Measurements from ENCODE around the gene GAB3. TPM values are rescaled to one million over a fixed set of nuclear protein-coding genes. Genes with fewer than 3 reads are reported as not detected.

The GAB3 gene
- total RNA-seq, 1 experiment from 2014 or later = not detected

DNA sequence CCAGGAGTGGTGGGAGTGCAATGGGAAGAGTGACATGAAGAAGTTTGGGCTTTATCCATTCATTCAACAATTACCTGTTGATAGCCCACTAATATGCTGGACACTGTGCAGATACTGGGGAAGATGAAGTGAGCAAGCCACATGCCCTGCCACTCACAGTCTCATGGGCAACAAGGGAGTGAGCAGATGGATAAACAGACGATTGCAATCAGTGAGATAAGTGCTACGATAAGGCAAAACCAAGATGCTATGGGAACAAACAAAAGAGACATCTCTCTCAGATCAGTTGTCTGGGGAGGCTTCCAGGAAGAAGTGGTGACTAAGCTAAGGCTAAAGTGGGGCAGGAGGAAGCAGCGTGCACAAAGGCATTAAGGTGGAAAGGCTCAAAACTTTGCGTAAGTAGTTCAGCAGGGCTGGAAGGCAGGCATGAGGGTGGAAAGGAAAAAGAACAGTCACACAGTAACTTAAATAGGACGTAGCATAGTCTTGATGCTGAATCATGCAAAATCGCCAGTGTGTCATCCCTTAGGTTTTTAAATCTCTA is 31.7 kb downstream of the GAB3 start:
- no peaks in the 10 kb centered on the region for H3K36me3 Mint-ChIP-seq (ENCODE audit: insufficient read depth, unreplicated experiment)
- H3K27ac Mint-ChIP-seq (ENCODE audit: unreplicated experiment) = no peak overlapping the region
- intact Hi-C loops (cut with micrococcal nuclease; ENCODE audit: unreplicated experiment) = no loop called here
- ChIA-PET CTCF (no interaction called here), POLR2A (no interaction called here)
- Histone ChIP-seq H3K4me1 (no peaks in the 10 kb centered on the region), H3K36me3 (ENCODE audit: control insufficient read depth, insufficient read depth, low read length) (no peaks in the 10 kb centered on the region), H3K4me3 (ENCODE audit: low read depth, low read length) (no peak overlapping the region), H3K27me3 (replicated peaks; ENCODE audit: control insufficient read depth, insufficient read depth, low read length) (no peaks in the 10 kb centered on the region), H3K9me3 (no peaks in the 10 kb centered on the region)
- no peaks in the 10 kb centered on the region for H3K4me1 Mint-ChIP-seq (ENCODE audit: low read depth, unreplicated experiment)
- H3K4me3 Mint-ChIP-seq (ENCODE audit: unreplicated experiment) = no peak overlapping the region
- no peaks in the 10 kb centered on the region for H3K9me3 Mint-ChIP-seq (ENCODE audit: unreplicated experiment)
- H3K27me3 Mint-ChIP-seq (ENCODE audit: insufficient read depth, unreplicated experiment) = peaks cover 13% of the 10 kb centered on the region
- TF ChIP-seq, protein P1, sequence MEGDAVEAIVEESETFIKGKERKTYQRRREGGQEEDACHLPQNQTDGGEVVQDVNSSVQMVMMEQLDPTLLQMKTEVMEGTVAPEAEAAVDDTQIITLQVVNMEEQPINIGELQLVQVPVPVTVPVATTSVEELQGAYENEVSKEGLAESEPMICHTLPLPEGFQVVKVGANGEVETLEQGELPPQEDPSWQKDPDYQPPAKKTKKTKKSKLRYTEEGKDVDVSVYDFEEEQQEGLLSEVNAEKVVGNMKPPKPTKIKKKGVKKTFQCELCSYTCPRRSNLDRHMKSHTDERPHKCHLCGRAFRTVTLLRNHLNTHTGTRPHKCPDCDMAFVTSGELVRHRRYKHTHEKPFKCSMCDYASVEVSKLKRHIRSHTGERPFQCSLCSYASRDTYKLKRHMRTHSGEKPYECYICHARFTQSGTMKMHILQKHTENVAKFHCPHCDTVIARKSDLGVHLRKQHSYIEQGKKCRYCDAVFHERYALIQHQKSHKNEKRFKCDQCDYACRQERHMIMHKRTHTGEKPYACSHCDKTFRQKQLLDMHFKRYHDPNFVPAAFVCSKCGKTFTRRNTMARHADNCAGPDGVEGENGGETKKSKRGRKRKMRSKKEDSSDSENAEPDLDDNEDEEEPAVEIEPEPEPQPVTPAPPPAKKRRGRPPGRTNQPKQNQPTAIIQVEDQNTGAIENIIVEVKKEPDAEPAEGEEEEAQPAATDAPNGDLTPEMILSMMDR (IDR thresholded peaks at IDR 0.05; ENCODE audit: insufficient read depth in 1 of 2, low read depth in 1 of 2, low read length in 1 of 2, severe bottlenecking in 1 of 2, unreplicated experiment in 1 of 2) = no peak
- BruUV-seq (replicated peaks) = no TSS peak
- no peak for DNase-seq

- Histone ChIP-seq H3K9me3 (no peaks in the 10 kb centered on the region), H3K27me3 (replicated peaks; ENCODE audit: control insufficient read depth, insufficient read depth, low read length) (no peaks in the 10 kb centered on the region), H3K4me3 (ENCODE audit: low read depth, low read length) (no peak overlapping the region), H3K4me1 (no peaks in the 10 kb centered on the region), H3K36me3 (ENCODE audit: control insufficient read depth, insufficient read depth, low read length) (no peaks in the 10 kb centered on the region)
- Mint-ChIP-seq H3K27me3 (ENCODE audit: insufficient read depth, unreplicated experiment) (peaks cover 13% of the 10 kb centered on the region), H3K4me1 (ENCODE audit: low read depth, unreplicated experiment) (no peaks in the 10 kb centered on the region), H3K27ac (ENCODE audit: unreplicated experiment) (no peak overlapping the region), H3K9me3 (ENCODE audit: unreplicated experiment) (no peaks in the 10 kb centered on the region), H3K36me3 (ENCODE audit: insufficient read depth, unreplicated experiment) (no peaks in the 10 kb centered on the region), H3K4me3 (ENCODE audit: unreplicated experiment) (no peak overlapping the region)
- ChIA-PET POLR2A (no interaction called here), CTCF (no interaction called here)
- TF ChIP-seq, protein P1 (IDR thresholded peaks at IDR 0.05; ENCODE audit: insufficient read depth in 1 of 2, low read depth in 1 of 2, low read length in 1 of 2, severe bottlenecking in 1 of 2, unreplicated experiment in 1 of 2) = no peak
- intact Hi-C loops (cut with micrococcal nuclease; ENCODE audit: unreplicated experiment) = no loop called here
- no TSS peak for BruUV-seq (replicated peaks)
- no peak for DNase-seq
Measured at GRCh38 chrX:154718616-154719015, 32.3 kb downstream of the GAB3 start.

DNA sequence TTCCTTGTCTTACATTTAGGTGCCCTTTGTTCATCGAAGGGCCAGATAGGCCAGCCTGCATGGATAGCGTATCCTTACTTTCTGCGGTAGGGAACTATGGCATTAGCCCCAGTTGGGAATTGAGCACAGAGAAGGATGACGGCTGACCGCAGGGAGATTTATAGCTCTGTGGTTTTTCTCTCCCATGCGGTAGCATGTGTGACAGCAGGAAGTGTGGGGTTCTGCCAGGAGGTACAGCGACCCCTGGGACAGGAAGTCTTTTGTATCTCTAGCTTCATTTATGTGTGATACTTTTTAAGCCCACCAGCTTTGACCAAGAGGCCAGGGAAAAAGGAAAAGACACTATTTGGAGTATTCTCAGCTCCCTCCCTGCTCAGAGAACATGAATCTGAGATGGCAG is 33.1 kb downstream of the GAB3 start:
- no peak overlapping the region for H3K27ac Mint-ChIP-seq (ENCODE audit: unreplicated experiment)
- CTCF ChIA-PET = no interaction called here
- H3K4me1 Mint-ChIP-seq (ENCODE audit: low read depth, unreplicated experiment) = no peaks in the 10 kb centered on the region
- POLR2A ChIA-PET = no interaction called here
- Histone ChIP-seq H3K4me3 (ENCODE audit: low read depth, low read length) (no peak overlapping the region), H3K36me3 (ENCODE audit: control insufficient read depth, insufficient read depth, low read length) (no peaks in the 10 kb centered on the region), H3K27me3 (replicated peaks; ENCODE audit: control insufficient read depth, insufficient read depth, low read length) (no peaks in the 10 kb centered on the region), H3K4me1 (no peaks in the 10 kb centered on the region), H3K9me3 (no peaks in the 10 kb centered on the region)
- BruUV-seq (replicated peaks) = no TSS peak
- no peaks in the 10 kb centered on the region for H3K9me3 Mint-ChIP-seq (ENCODE audit: unreplicated experiment)
- intact Hi-C loops (cut with micrococcal nuclease; ENCODE audit: unreplicated experiment) = no loop called here
- H3K27me3 Mint-ChIP-seq (ENCODE audit: insufficient read depth, unreplicated experiment) = peaks cover 13% of the 10 kb centered on the region
- DNase-seq = no peak
- H3K36me3 Mint-ChIP-seq (ENCODE audit: insufficient read depth, unreplicated experiment) = no peaks in the 10 kb centered on the region
- H3K4me3 Mint-ChIP-seq (ENCODE audit: unreplicated experiment) = no peak overlapping the region
- TF ChIP-seq, protein P1 (IDR thresholded peaks at IDR 0.05; ENCODE audit: insufficient read depth in 1 of 2, low read depth in 1 of 2, low read length in 1 of 2, severe bottlenecking in 1 of 2, unreplicated experiment in 1 of 2) = no peak

Measured in Caco-2 (cell line).